Middle frontal gyrus (tissue), 1 donor: ENCODE results near the gene ZC3H18.

Experiments used
- DNase-seq: peaks from one replicate; pipeline ENCODE4 v3.0.0-alpha.2; 2015; ENCODE audit warnings: low spot score; ENCODE audit errors: extremely low spot score

The ZC3H18 gene

DNA sequence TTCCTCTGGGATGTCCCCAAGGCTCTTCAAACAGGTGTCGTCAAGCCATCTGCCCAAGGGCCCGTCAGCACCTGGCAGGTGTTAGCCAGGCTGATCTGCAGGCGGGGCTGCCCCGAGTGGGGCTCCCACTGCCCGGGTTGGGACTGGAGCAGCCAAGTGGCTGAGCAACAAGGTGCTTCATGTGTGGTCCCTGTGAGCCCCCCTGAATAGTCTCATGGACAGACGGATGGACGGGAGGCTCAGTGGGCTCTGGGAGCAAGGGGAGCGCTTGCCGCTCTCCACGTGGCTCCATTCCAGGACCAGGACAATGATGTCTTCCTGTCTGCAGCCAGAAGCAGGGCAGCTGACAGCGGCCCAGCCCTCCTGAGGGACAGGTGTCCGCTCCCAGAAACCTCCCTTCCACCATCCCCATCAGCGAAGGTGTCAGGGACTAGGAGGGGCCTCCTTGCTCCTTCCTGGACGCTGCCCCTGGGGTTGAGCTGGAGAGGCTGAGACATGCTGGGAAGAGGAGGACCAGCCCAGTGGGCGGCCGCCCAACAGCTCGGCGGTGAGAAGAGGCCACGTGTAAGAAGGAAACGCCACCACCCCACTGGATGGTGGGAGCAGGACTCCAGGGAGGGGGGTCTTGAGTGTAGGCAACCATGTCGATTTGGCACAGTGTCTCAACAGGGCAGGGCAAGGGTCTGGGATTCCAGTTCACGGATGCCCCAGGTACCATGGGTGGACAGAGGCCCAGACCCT is 106.5 kb downstream of the ZC3H18 start:
- no peak for DNase-seq

DNA sequence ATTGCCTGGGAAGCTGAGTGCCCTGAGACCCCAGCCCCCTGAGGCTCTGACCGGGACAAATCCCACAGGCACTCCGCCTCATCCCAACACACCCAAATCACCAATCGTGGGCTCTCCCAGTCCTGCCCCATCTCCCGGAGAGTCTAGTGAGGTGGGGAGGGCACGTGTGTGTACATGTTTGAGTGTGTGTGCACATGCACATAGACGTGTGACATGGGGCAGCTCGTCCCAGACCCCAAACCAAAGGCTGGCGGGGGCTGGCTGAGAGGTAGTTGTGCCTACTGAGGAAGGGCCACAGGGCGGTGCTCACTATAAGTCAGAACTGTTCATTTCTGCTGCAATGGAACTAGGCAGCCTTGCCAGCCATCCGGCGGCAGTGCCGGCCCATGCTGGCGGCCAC is 107.5 kb downstream of the ZC3H18 start:
- no peak for DNase-seq

DNA sequence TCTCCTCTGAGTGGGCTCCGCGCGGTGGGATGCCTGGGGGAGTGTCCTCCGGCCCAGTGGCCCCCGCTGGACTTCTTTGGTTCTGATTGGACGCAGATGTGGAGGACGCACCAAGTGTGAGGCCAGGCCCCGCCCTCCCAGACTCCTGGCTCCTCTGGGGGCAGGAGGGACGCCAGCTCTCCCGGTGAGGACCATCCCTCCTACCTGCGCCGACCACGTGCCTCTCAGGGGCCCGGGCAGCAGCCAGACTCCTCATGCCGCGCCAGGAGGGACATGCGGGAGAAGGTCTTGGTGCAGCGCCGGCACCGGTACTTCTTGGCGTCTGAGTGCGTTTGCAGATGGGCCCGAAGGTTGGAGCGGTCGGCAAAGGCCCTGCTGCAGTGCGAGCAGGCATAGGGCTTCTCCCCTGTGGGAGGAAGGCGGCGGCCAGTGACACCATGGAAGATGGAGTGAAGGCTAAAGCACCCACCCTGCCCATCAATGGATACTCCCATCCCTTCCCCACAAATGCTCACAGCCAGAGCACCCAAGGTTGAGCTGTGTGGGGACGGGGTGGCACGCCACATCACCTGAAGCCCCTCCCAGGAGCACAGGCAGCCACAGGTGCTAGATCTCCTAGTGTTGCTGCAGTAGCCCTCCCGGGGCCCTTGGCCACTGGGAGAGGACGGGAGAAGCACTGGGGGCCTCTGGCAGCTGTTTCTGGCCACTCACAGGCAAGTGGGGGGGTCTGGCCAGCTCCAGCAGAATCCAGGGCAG is 108.2 kb downstream of the ZC3H18 start:
- no peak for DNase-seq

DNA sequence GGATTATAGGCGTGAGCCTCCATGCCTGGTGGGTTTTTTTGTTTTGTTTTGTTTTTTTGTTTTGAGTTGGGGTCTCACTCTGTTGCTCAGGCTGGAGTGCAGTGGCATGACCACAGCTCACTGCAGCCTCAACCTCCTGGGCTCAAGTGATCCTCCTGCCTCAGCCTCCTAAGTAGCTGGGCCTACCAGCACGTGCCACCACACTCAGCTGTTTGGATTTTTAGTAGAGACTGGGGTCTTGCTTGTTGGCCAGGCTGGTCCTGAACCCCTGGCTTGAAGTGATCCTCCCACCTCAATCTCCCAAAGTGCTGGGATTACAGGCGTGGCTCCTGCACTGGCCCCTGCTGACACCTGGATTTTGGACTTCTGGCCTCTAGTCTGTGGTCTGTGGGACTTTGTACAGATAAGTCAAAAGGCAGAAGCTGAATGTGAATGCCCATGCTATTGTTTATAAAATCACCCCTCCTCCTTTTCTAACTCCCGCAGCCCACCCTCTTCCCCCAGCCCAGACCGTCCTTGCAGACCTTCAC is 110.4 kb downstream of the ZC3H18 start:
- DNase-seq: no peak

DNA sequence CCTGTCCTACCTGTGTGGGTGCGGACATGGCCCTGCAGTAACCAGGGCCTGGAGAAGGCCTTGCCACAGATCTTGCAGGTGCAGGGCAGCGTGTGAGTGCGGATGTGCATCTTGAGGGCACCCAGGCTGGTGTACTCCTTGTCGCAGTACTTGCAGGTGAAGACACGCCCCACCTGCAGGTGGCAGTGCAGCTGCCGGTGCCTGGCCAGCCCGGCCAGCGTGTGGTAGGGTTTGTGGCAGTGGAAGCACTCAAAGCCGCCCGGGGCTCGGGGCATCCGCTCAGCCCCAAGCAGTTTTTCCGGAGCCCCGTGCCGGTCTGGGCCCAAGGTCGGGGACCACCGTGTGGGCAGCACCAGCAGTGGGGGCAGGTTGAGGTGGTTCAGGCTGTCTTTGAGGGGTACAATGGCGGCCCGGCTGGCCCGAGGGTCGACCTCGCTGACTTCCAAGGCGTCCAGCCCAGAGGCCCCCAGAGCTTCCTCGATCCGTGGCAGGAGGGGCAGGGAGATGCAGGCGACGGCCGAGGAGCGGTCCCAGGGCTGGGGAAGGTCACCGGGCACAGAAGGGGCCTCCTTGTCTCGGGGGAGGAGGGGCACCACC is 111.0 kb downstream of the ZC3H18 start:
- DNase-seq: no peak
